HG03565 (cell line): ENCODE data around the gene CYP2B6.
"Not testable (repeated sequence)": the region's sequence is repeated elsewhere in the genome, so short reads cannot be mapped to it uniquely, and the experiment has no call there.

Source experiments
- ATAC-seq: cut with Tn5 transposase; IDR thresholded peaks from one replicate; pipeline ENCODE4 v1.9.1; 2021; ENCODE audit warnings: mild to moderate bottlenecking, moderate library complexity; ENCODE audit not compliant: unreplicated experiment

The CYP2B6 gene

DNA sequence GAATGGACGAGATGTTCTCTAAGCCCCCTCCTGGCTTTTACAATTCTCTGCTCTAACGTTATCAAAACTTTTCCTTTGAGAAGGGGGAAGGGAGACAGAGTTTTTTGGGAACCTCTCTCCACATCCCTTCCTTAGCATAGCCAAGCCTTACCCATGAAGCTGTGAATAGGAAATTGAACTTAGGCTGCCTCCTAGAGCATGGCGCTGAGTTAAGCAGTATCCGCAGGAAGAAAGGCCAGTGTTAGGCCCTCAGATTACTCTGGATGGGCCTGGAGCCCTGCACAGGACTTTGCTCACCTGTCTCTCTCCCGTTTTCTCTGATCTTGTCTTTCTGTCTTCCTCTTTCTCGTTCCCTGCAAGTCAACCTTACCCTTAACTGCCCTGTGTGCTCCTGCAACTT, 39.6 kb downstream of the CYP2B6 start:
- ATAC-seq: no peak

DNA sequence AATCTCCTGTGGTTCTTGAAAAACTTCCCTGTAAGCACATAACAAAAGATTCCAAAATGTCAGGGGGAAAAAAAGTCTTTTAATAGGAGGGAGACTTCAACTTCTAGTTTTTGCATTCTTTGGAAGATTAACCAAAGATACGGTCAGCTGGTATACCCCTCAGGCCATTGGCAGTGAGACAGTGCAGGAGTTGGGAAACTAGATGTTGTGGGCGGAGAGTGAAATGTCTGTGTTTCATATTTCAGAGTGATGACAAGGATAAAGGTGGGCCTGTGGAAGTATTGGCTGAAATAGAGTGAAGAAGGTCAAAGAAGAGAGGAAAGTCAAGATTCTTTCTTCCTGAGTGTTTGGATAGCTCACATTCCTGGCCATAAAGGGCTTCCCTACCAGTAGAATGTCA, 40.8 kb downstream of the CYP2B6 start:
- no peak for ATAC-seq

DNA sequence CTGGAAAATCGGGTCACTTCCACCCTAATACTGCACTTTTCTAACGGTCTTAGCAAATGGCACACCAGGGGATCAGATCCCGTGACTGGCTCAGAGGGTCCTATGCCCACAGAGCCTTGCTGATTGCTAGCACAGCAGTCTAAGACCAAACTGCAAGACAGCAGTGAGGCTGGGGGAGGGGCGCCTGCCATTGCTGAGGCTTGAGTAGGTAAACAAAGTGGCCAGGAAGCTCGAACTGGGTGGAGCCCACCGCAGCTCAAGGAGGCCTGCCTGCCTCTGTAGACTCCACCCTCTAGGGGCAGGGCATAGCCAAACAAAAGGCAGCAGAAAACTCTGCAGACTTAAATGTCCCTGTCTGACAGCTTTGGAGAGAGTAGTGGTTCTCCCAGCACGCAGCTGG, 42.2 kb downstream of the CYP2B6 start:
- not testable (repeated sequence) for ATAC-seq

DNA sequence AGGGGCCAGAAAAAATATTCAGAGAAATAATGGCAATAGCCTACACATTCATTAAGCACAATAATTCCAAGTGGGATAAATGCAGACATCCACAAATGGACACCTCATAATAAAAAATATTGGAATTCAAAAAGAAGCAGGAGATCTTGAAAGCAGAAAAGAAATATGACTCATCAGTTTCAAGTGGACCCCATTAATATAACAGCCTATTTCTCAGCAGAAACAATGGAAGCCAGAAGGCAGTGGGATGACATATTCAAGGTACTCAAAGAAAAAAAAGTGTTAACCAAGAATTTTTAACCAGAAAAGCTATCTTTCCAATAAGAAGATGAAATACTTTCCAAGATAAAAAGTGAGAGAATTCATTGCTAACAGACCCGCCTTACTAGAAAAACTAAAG, 48.7 kb downstream of the CYP2B6 start:
- ATAC-seq: no peak

DNA sequence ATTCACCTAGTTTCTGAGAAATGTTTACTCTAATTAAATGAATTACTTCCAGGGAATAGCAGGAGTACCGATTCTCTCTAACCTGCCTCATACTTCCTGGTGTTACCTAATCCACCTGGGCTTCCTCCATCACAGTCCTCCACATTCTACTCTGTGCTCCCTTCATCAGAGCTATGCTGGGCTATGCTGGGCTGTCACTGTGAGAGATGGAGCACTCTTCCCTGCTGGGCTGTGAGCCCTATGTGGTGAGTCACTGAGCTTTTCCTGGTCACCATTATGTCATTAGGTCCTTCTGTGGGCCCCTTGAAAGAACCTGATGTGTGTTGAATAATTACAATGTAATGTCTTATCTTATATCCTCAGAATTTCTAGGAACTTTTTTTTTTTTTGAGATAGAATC, 54.0 kb downstream of the CYP2B6 start:
- ATAC-seq: not testable (repeated sequence)

DNA sequence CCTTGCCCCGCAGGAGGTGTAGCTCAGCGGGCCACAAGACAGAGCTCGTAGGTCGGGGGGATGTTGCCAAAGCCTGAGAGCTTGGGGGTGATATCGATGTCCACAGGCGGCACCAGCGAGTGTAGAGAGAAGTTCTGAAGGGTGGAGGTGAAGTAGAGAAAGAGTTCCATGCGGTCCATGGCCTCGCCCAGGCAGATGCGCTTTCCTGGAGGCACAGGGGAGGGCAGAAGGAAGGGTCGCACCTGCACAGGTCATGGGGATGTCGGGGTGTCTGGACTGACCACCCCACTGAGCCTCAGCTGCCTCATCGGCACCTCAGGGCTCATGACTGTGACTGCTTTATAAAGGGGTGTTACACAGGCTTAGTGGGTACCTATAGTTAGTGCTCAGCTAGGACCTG, 59.3 kb downstream of the CYP2B6 start:
- no peak for ATAC-seq

DNA sequence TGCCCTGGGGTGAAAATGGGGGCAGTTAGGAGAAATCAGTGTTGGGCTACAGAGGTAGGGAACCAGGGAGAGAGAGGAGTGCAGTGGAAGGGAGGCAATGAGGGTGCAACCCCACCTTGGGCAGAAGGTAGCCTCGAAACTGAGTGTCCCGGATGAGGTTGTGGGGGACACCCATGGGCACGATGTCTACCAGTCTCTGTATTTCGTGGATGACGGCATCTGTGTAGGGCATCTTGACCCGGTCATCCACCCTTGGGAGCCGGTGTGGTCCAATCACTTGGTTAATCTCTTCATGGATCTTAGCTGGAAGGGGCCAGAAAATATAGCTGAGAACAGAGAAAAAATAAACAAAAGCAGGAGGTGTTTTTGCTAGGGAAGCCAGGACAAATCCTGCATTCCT, 61.1 kb downstream of the CYP2B6 start:
- ATAC-seq: not testable (repeated sequence)

DNA sequence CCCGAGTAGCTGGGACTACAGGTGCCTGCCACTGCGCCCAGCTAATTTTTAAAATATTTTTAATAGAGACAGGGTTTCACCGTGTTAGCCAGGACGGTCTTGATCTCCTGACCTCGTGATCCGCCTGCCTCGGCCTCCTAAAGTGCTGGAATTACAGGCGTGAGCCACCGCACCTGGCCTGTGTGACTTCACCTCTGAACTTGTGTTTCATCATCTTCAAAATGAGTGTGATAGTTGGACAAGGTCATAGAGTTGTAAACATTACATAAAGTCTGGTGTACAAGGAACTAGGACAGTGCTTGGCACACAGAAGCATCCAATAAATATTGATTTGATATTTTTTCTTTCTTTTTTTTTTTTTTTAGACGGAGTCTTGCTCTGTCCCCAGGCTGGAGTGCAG, 62.2 kb downstream of the CYP2B6 start:
- not testable (repeated sequence) for ATAC-seq

DNA sequence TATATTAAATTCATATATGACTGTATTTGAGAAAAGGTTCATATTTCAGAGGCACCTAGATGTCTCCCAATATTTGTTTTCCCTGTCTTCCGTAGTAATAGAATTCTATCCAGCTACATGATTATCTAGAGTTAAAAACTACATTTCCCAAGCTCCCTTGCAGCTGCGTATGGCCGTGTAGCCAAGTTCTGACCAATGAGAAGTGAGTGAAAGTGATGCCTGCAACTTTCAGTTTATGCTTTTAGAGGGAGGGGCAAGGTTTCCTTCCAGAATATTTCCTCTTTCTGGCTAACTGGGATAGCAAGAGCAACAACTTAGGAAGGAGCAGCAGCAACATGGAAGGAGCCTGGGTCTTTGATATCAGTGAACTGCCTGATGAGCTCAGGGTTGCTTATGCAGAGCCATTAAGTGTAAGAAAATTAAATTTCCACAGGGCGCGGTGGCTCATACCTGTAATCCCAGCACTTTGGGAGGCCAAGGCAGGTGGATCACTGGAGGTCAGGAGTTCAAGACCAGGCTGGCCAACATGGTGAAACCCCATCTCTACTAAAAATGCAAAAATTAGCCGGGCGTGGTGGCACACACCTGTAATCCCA, 74.0 kb downstream of the CYP2B6 start:
- ATAC-seq: no peak
